Caki2 (cell line): Measurements from ENCODE around the gene ACTR3. TPM values are rescaled to one million over a fixed set of nuclear protein-coding genes. Genes with fewer than 3 reads are reported as not detected.

Experiments
- DNase-seq: peaks from one replicate; pipeline ENCODE4 v3.0.0-alpha.2; 2015; ENCODE audit warnings: low read depth
- in situ Hi-C: cut with HindIII; loops from 2 replicates; pipeline ENCODE4 v1.10.0; 2016; ENCODE audit warnings: low sequenced_read_pairs, low pct_unique_long_range_greater_than_20kb, mixed read lengths
- total RNA-seq: library from RNA; depleted of rRNA; stranded (reverse); fragments of >200 nt; shearing (Covaris generic); gene quantifications from 2 replicates; pipeline ENCODE4 v1.2.3, GENCODE V29; 2014; ENCODE audit warnings: low replicate concordance

ACTR3 gene
- total RNA-seq, 1 experiment from 2014 or later = 381 TPM

- in situ Hi-C loops = no loop called here
- no peak for DNase-seq
Measured at GRCh38 chr2:113869253-113869652, 20.6 kb upstream of the ACTR3 start.

- in situ Hi-C loops = no loop called here
- no peak for DNase-seq
Measured at GRCh38 chr2:113872201-113872600, 17.7 kb upstream of the ACTR3 start.

- DNase-seq = no peak
- in situ Hi-C loops = no loop called here
Measured at GRCh38 chr2:113873867-113874266, 16.0 kb upstream of the ACTR3 start.

- in situ Hi-C loops = no loop called here
- DNase-seq = no peak
Measured at GRCh38 chr2:113875135-113875534, 14.8 kb upstream of the ACTR3 start.

- in situ Hi-C loops = no loop called here
Measured at GRCh38 chr2:113876503-113877387, 13.1 kb upstream of the ACTR3 start.

GRCh38 chr2:113877711-113878598 lies 11.9 kb upstream of the ACTR3 start:
- DNase-seq = peak; percentile 94
- in situ Hi-C loops = no loop called here

More at GRCh38 chr2:113876503-113877387, 13.1 kb upstream of the ACTR3 start:
- DNase-seq = no peak

GRCh38 chr2:113878743-113879142 lies 11.1 kb upstream of the ACTR3 start:
- no peak for DNase-seq
- in situ Hi-C loops = no loop called here

GRCh38 chr2:113879457-113879856 lies 10.4 kb upstream of the ACTR3 start:
- in situ Hi-C loops = no loop called here
- no peak for DNase-seq

GRCh38 chr2:113886479-113887008 lies 3.3 kb upstream of the ACTR3 start:
- in situ Hi-C loops = no loop called here
- peak; percentile 68 for DNase-seq

- no peak for DNase-seq
- in situ Hi-C loops = no loop called here
Measured at GRCh38 chr2:113887009-113887792, 2.7 kb upstream of the ACTR3 start.

- no peak for DNase-seq
- in situ Hi-C loops = no loop called here
Measured at GRCh38 chr2:113888641-113889470, 1.0 kb upstream of the ACTR3 start.

- in situ Hi-C loops = no loop called here
- peak; percentile 76 for DNase-seq
Measured at GRCh38 chr2:113890253-113891235, 655 bp downstream of the ACTR3 start.

GRCh38 chr2:113891265-113891959 lies 1.5 kb downstream of the ACTR3 start:
- DNase-seq = no peak
- in situ Hi-C loops = no loop called here

GRCh38 chr2:113892004-113892710 lies 2.3 kb downstream of the ACTR3 start:
- in situ Hi-C loops = no loop called here

GRCh38 chr2:113894156-113894743 lies 4.4 kb downstream of the ACTR3 start:
- in situ Hi-C loops = no loop called here
- DNase-seq = peak; percentile 82

More at GRCh38 chr2:113892004-113892710, 2.3 kb downstream of the ACTR3 start:
- peak; percentile 23 for DNase-seq
